AG20443 (cell line): ENCODE measurements around the gene UBE2Q2.
"Not testable (repeated sequence)": the region's sequence is repeated elsewhere in the genome, so short reads cannot be mapped to it uniquely, and the experiment has no call there.

Experiments used
- DNase-seq: peaks from one replicate; pipeline ENCODE4 v3.0.0; 2012; ENCODE audit warnings: low spot score, mixed read lengths

UBE2Q2 gene

GRCh38 chr15:75842722-75843677 is at the start of gene UBE2Q2:
Gene UBE2Q2, plus strand, starts transcription at chr15:75843447. Its CDS starts 220 bp downstream, at chr15:75843667.
- peak; percentile 87 for DNase-seq

DNA sequence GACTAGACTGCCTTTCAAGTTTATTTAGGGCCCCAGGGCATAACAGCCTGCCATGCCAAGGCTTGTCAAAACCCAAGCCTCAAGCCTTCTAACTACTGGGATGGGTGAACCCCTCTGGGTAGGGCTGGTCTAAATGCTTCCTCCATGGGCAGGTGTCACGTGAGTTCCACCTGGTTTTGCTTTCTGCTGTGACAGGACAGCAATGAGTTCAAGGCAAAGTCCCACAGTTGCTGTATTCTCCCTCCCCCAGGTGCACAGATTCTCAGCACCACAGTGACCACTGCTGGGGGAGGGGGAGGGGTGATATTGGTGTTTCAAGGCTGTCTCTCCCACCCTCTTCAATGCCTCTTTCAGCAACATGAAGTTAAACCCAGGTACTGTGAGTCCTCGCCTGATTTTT is 46.9 kb upstream of the UBE2Q2 start:
- DNase-seq: no peak

- not testable (repeated sequence) for DNase-seq
Measured at GRCh38 chr15:75797146-75797545, 46.1 kb upstream of the UBE2Q2 start.

- no peak for DNase-seq
Measured at GRCh38 chr15:75799190-75799589, 44.1 kb upstream of the UBE2Q2 start.

DNA sequence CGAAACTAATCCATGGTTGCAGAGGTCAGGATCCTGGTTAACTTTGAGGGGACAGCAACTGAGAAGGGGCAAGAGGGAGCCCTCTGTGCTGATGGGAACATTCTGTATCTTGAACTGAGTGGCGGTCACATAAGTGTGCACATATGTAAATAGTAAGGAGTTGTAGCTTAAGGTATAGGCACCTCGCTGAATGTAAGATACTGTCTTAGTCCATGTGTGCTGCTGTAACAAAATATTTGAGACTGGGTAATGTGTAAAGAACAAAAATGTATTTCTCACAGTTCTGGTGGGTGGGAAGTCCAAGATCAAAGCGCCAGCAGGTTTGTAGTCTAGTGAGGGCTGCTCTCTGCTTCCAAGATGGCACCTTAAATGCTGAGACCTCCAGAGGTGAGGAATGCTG is 42.8 kb upstream of the UBE2Q2 start:
- DNase-seq: not testable (repeated sequence)

GRCh38 chr15:75801859-75802593 is 41.2 kb upstream of the UBE2Q2 start:
- peak; percentile 94 for DNase-seq

DNA sequence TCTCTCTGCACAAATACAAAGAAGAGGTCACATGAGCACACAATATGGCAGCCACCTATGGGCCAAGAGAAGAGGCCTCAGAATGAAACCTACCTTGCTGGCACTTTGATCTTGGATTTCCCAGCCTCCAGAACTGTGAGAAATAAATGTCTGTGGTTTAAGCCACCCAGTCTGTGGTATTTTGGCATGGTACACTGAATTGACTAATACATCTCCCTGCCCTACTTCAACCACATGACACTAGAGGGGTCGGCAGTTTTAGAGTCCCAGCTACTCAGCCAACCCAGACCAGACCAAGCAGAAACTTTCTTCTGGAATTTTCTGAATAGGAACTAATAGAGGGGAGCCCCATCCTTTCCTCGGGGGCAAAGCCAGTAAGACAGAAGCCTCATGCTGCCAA is 35.8 kb upstream of the UBE2Q2 start:
- not testable (repeated sequence) for DNase-seq

DNA sequence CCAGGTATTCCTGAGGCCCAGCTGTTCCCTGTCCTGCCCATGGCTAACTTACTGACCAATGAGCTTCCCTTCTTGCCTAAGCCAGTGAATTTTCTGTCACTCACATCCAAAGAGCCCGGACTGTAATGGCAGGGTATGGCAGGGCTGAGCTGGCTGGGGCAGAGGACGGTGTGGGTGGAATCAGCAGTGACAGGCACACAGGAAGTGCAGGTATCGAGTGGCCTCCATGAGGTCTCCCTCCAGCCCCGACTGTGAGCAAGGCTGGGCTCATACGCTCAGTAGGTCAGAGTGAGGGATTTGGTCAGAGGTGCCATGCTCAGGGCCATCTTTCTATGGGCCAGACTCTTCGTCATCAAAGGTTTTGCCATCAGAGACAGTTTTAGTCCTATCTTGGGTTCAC is 35.2 kb upstream of the UBE2Q2 start:
- not testable (repeated sequence) for DNase-seq

- no peak for DNase-seq
Measured at GRCh38 chr15:75808563-75808962, 34.7 kb upstream of the UBE2Q2 start.

- peak; percentile 55 for DNase-seq
Measured at GRCh38 chr15:75809986-75810750, 33.1 kb upstream of the UBE2Q2 start.

GRCh38 chr15:75810874-75811498 is 32.3 kb upstream of the UBE2Q2 start:
- no peak for DNase-seq

DNA sequence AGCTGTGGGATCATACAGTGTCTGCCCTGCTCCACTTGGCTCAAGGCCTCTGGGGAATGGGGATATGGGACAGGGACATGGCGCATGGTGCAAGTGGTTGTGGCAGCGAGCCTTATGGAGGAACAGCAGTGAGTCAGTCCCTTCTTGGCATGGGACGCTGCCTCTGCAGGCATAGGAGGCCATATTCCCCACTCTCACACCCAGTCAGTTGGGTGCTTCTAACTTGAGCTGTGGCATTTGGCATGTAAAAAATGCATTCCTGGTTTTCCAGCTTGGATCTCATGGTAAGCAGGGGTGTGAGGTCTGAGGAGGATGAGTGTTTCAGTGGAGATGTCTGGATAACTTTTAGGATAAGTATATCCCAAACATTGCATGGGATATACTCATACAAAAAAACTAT is 31.6 kb upstream of the UBE2Q2 start:
- no peak for DNase-seq

DNA sequence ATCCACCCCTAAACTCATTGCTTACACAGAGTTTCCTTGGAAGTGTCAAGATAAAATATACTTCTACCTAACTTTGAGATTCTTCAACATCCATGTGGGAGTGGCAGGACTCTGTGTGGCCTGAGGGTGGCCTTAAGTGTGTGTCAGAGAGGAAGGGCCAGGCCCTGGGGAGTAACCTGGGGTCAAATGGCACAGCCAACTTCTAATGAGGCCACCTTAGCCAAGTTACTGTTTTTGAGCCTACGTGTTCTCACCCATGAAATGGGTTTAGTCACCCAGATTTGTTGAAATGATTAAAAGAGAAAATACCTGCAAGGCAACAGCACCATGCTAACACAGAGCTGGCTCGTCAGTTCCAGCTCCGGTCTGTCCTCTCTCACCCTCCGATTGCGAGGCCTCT is 28.5 kb upstream of the UBE2Q2 start:
- no peak for DNase-seq

DNA sequence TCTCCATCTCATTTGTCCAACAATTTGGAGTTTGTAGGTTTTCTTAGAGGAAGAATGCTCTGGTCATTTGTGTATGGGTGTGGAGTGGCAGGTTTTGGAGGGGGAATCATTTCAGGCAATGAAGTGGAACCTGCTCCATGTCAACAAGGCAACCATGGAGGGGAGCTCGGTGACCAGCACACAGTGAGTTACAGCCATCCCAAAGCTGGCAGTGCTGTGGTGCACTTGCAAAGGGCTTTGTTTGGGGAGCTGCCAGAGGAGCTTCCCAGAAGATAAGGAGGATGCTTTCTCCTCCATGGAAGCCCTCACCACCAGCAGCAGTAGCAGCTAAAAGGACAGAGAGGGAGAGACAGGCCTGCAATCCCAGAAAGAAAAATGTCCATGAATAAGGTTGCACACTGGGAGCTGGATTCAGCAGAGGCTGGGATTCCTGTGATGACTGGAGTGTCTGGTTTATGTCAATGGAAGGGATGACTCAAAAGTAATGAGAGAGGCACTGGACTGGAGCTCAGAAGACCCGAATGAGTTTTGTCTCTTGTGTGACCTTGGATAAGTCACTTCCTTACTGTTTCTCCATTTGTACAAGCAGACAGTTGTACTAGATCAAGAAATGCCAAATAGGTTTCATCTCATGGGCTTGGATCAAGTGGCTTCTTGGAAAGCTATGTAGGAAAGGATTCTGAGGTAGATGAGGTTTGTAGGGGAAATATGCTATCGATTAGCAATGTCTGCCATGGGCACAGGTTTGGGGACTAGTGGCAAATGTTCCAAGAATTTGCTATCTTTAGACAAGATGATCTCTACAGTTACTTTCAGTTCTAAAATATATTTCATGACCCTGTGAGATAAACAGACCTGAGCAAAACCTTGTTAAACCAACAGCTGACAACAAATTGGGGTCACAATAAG is 27.2 kb upstream of the UBE2Q2 start:
- no peak for DNase-seq

DNA sequence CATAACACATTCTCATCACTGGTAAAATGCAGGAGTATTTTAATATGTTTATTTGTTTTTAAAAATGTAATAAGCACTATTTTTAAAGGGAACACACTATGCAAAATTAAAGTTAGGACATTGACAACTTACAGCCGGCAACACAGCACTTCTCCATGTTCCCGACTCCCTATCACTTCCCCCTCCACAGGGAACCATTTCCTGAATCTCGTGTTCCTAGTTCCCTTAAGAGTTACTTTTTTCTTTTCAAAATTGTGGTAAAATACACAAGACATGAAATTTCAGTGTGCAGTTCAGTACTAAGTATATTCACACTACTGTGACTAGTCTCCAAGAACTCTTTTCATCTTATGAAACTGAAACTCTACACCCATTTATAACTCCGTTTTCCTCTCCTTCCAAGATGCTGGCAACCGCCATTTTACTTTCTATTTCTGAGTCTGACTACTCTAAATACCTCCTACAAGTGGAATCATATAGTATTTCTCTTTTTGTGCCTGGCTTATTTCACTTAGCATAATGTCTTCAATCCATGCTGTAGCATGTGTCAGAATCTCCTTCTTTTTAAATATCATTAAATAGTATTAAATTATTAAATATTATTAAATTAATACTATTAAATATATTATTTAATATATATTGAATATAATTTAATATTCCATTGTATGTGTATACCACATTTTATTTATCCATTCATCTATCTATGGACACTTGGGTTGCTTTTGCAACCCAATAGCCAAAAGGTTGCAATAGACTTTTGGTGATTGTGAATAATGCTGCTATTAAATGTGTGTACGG is 25.9 kb upstream of the UBE2Q2 start:
- peak; percentile 38 for DNase-seq

DNA sequence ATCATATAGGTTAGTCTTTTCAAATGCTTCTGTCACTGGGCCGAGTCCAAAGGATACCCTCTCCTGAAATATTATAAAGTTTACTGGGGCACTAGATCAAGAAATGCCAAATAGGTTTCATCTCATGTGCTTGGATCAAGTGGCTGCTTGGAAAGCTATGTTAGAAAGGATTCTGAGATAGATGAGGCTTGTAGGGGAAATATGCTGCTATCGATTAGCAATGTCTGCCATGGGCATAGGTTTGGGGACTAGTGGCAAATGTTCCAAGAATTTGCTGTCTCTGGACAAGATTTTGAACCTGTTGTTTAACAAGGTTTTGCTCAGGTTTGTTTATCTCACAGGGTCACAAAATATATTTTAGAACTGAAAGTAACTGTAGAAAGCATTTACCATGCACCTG is 23.0 kb upstream of the UBE2Q2 start:
- no peak for DNase-seq

DNA sequence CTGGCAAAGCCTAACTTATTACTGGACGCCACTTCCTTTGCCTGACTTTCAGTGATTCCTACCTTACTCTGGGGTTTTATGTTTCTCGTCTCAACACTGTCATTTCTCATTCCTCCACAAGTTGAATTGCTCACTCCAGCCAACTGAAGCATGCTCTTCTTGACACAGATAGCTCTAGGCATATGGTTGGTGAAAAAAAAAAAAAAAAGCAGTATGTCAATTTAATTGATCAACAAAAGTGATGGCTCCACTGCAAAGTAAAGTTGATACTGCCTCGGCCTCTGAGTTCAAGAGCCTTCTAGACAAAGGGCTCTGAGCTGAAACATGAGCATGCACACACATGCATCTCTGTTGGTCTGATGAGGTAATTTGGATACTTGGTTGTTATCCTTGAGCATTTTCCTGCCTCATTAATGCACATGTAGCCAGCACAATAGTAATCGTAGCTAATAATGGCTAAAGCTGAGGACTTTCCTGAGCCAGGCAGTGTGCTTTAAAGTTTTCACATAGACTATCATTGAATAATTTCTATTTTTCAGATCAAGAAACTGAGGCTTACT is 21.4 kb upstream of the UBE2Q2 start:
- no peak for DNase-seq

DNA sequence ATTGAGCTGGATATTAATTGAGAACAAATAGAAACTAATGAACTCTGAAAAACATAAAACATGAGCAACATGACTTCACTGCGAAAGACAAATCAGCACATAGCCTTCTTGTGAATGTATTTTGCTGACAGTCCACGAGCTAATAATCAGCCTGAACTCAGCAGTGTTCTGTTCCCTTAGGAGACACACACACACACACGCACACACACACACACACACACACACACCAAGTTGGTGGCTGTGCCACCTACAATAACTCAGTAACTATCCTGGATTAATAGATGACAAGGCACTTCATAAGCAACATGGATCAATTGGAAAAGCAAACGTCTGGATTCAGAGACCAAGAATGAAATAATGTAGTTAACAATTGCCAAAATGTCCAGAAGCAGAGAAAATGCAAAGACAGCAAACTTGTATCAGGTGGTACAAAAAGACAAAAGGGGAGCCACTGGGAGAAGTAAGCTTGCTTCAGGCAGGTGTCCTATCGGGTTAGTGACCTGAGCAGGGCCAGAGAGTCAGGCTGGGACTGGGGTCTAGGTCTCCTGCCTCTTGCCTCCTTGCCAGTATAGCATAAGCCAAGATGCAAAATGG is 20.5 kb upstream of the UBE2Q2 start:
- DNase-seq: no peak
